CD14-positive monocyte (primary cell): ENCODE results near the gene SLC26A11. TPM values are rescaled to one million over a fixed set of nuclear protein-coding genes. Genes with fewer than 3 reads are reported as not detected.

Source experiments
- DNase-seq, 3 donors: peaks; one replicate each; pipeline ENCODE4 v3.0.0-alpha.2; 2011 to 2022
- H2AFZ ChIP-seq: 2 replicates; pipeline ENCODE4 v1.6.0; 2012; ENCODE audit warnings: mild to moderate bottlenecking, low read depth, low read length, inconsistent platforms; ENCODE audit not compliant: insufficient read depth, poor library complexity, severe bottlenecking
- H3K27ac ChIP-seq, 2 donors: 1 replicate in 1 of 2; 2 replicates in 1 of 2; pipeline ENCODE4 v1.5.1; 2012 to 2013; ENCODE audit warnings: low read length in 2 of 2, control low read depth in 1 of 2, inconsistent platforms in 1 of 2, low read depth in 1 of 2, mild to moderate bottlenecking in 1 of 2
- H3K27me3 ChIP-seq, 2 donors: one replicate each; pipeline versions ENCODE4 v1.6.0 to v1.6.1; 2011 to 2013; ENCODE audit warnings: low read length in 2 of 2; ENCODE audit not compliant: control insufficient read depth in 2 of 2, insufficient read depth in 2 of 2
- H3K36me3 ChIP-seq, 2 donors: replicated peaks in 1 of 2; 1 replicate in 1 of 2; 2 replicates in 1 of 2; pipeline versions ENCODE4 v1.5.1 to v1.6.1; 2012 to 2013; ENCODE audit warnings: low read length in 2 of 2, control low read depth in 1 of 2, inconsistent platforms in 1 of 2, mild to moderate bottlenecking in 1 of 2; ENCODE audit not compliant: insufficient read depth in 2 of 2, control insufficient read depth in 1 of 2
- H3K4me1 ChIP-seq, 2 donors: 1 replicate in 1 of 2; 2 replicates in 1 of 2; pipeline versions ENCODE4 v1.5.1 to v1.6.1; 2012 to 2013; ENCODE audit warnings: low read length in 2 of 2, control low read depth in 1 of 2, inconsistent platforms in 1 of 2, mild to moderate bottlenecking in 1 of 2, moderate library complexity in 1 of 2; ENCODE audit not compliant: insufficient read depth in 2 of 2, control insufficient read depth in 1 of 2
- H3K4me2 ChIP-seq: replicated peaks from 2 replicates; pipeline ENCODE3; 2012; ENCODE audit warnings: low read length, moderate library complexity, mild to moderate bottlenecking; ENCODE audit not compliant: poor library complexity, severe bottlenecking; ENCODE audit errors: extremely low read depth
- H3K4me3 ChIP-seq, 3 experiments: fragments of 200-600 bp in 1 of 3; sonication (generic) in 1 of 3; replicated peaks in 1 of 3; 1 replicate in 2 of 3; 2 replicates in 1 of 3; pipeline ENCODE4 v1.5.1; 2011 to 2013; ENCODE audit warnings: low read length in 3 of 3, mild to moderate bottlenecking in 3 of 3, control low read depth in 2 of 3, low read depth in 2 of 3, inconsistent platforms in 1 of 3, moderate library complexity in 1 of 3
- H3K79me2 ChIP-seq: 2 replicates; pipeline ENCODE4 v1.6.0; 2012; ENCODE audit warnings: mild to moderate bottlenecking, control low read depth, inconsistent platforms, low read length, moderate library complexity; ENCODE audit not compliant: insufficient read depth
- H3K9ac ChIP-seq: 2 replicates; pipeline ENCODE4 v1.6.0; 2017; ENCODE audit warnings: low read length, mild to moderate bottlenecking; ENCODE audit not compliant: insufficient read depth, poor library complexity, severe bottlenecking
- H3K9me3 ChIP-seq, 2 donors: replicated peaks in 1 of 2; 1 replicate in 1 of 2; 2 replicates in 1 of 2; pipeline versions ENCODE4 v1.5.1 to v1.6.1; 2012 to 2013; ENCODE audit warnings: low read length in 2 of 2, control low read depth in 1 of 2; ENCODE audit not compliant: control insufficient read depth in 1 of 2, insufficient read depth in 1 of 2
- H4K20me1 ChIP-seq: 2 replicates; pipeline ENCODE4 v1.6.0; 2012; ENCODE audit warnings: mild to moderate bottlenecking, low read length, control low read depth, moderate library complexity; ENCODE audit not compliant: insufficient read depth
- H3K27ac Mint-ChIP-seq, 7 donors: one replicate each; pipeline ENCODE4 v1.8.0; 2020; ENCODE audit warnings: mild to moderate bottlenecking in 7 of 7, mixed read lengths in 7 of 7, moderate library complexity in 6 of 7, inconsistent platforms in 2 of 7
- H3K27me3 Mint-ChIP-seq, 3 donors: one replicate each; pipeline ENCODE4 v1.8.0; 2021 to 2022; ENCODE audit warnings: low read depth in 3 of 3, mild to moderate bottlenecking in 3 of 3, mixed read lengths in 3 of 3, moderate library complexity in 3 of 3, inconsistent platforms in 1 of 3
- H3K36me3 Mint-ChIP-seq, 2 donors: one replicate each; pipeline ENCODE4 v1.8.0; 2020; ENCODE audit warnings: mixed read lengths in 2 of 2, inconsistent platforms in 1 of 2, mild to moderate bottlenecking in 1 of 2
- H3K4me1 Mint-ChIP-seq: one replicate; pipeline ENCODE4 v1.8.0; 2020; ENCODE audit warnings: mild to moderate bottlenecking, mixed read lengths
- H3K4me3 Mint-ChIP-seq, 2 donors: one replicate each; pipeline ENCODE4 v1.8.0; 2020; ENCODE audit warnings: mild to moderate bottlenecking in 2 of 2, mixed read lengths in 2 of 2, moderate library complexity in 1 of 2
- H3K9me3 Mint-ChIP-seq, 7 donors: one replicate each; pipeline ENCODE4 v1.8.0; 2020 to 2022; ENCODE audit warnings: mixed read lengths in 7 of 7, mild to moderate bottlenecking in 6 of 7, moderate library complexity in 6 of 7, inconsistent platforms in 2 of 7
- CTCF ChIP-seq: fragments of 200-600 bp; IDR thresholded peaks from one replicate; pipeline ENCODE4 v1.8.0; 2022; ENCODE audit warnings: antibody characterized with exemption, mild to moderate bottlenecking
- WGBS: methylation state at CpG from one replicate; pipeline ENCODE4 v1.1.5; 2013; ENCODE audit warnings: missing lambda C conversion rate; ENCODE audit not compliant: insufficient coverage; 5-methylcytosine and 5-hydroxymethylcytosine counted together
- intact Hi-C, 2 donors: fragments of 100-400 bp; cut with micrococcal nuclease; formaldehyde crosslinking; loops; one replicate each; pipeline versions ENCODE4 v1.15.0 to v1.15.1; 2023
- polyA plus RNA-seq, 3 donors: library from polyadenylated mRNA; depleted of rRNA in 1 of 3; unstranded in 2 of 3; stranded (reverse) in 1 of 3; fragments of 300-500 nt in 2 of 3; fragments of >200 nt in 1 of 3; fragmentation: Illumina TruSeq in 2 of 3; gene quantifications; 1 replicate in 2 of 3; 2 replicates in 1 of 3; pipeline ENCODE4 v1.2.3, GENCODE V29; 2012 to 2021

SLC26A11 gene
- polyA plus RNA-seq, 3 donors = 1.8 to 29.7 (median 2.6) TPM

- Mint-ChIP-seq H3K27ac (peak overlapping the region; percentile 93 to 99 (median 97)), H3K4me1 (peaks cover 43% of the 10 kb centered on the region), H3K4me3 (peak overlapping the region; percentile 91 to 93), H3K36me3 (peaks cover 57 to 64% of the 10 kb centered on the region in 2 donors), H3K9me3 (peaks cover 0 to 11% (median 2%) of the 10 kb centered on the region in 7 donors), H3K27me3 (peaks cover 31 to 57% (median 41%) of the 10 kb centered on the region in 3 donors)
- peak overlapping the region; percentile 100 for H3K9ac ChIP-seq
- DNase-seq = no peak
- H3K36me3 ChIP-seq = peaks cover 42 to 49% of the 10 kb centered on the region in 2 donors
- no peak overlapping the region for H2AFZ ChIP-seq
- no peaks in the 10 kb centered on the region for H3K9me3 ChIP-seq
- peak overlapping the region in 1 of 3 experiments; percentile 95 for H3K4me3 ChIP-seq
- peak overlapping the region in 1 of 2 donors; percentile 99 for H3K27ac ChIP-seq
- H3K79me2 ChIP-seq = peaks cover 32% of the 10 kb centered on the region
- H3K27me3 ChIP-seq = peaks cover 3 to 22% of the 10 kb centered on the region in 2 donors
- WGBS = 78% methylated on average over 6 of the region's 7 CpGs
- H3K4me1 ChIP-seq = peaks cover 37 to 52% of the 10 kb centered on the region in 2 donors
- peaks cover 55% of the 10 kb centered on the region for H4K20me1 ChIP-seq
- no peak for TF ChIP-seq CTCF
- intact Hi-C loops = loop anchor here in 1 of 2 donors (5.0 kb wide), 1 partner anchor 34 kb away; no protein-coding TSS in a partner anchor
- H3K4me2 ChIP-seq = peak overlapping the region; percentile 92
Measured at GRCh38 chr17:80218391-80218790, 1.8 kb upstream of the SLC26A11 start.

GRCh38 chr17:80219013-80219762 is 1.0 kb upstream of the SLC26A11 start:
- peaks cover 39 to 44% of the 10 kb centered on the region in 2 donors for H3K36me3 ChIP-seq
- peaks cover 29 to 44% of the 10 kb centered on the region in 2 donors for H3K4me1 ChIP-seq
- peak overlapping the region; percentile 100 for H3K9ac ChIP-seq
- TF ChIP-seq CTCF = no peak
- H3K27ac Mint-ChIP-seq = peak overlapping the region; percentile 93 to 99 (median 97)
- peaks cover 34 to 63% (median 44%) of the 10 kb centered on the region in 3 donors for H3K27me3 Mint-ChIP-seq
- peaks cover 3 to 25% of the 10 kb centered on the region in 2 donors for H3K27me3 ChIP-seq
- intact Hi-C loops = loop anchor here in 1 of 2 donors (5.0 kb wide), 1 partner anchor 33 kb away; no protein-coding TSS in a partner anchor
- peak overlapping the region; percentile 70 for H2AFZ ChIP-seq
- peak overlapping the region; percentile 92 for H3K4me2 ChIP-seq
- H3K4me1 Mint-ChIP-seq = peaks cover 35% of the 10 kb centered on the region
- 2% methylated on average over 9 of the region's 15 CpGs for WGBS
- peak; percentile 96 to 98 (median 98) for DNase-seq
- peaks cover 57 to 59% of the 10 kb centered on the region in 2 donors for H3K36me3 Mint-ChIP-seq
- no peaks in the 10 kb centered on the region for H3K9me3 ChIP-seq
- peak overlapping the region; percentile 91 to 93 for H3K4me3 Mint-ChIP-seq
- H3K4me3 ChIP-seq = peak overlapping the region; percentile 58 to 95 (median 86)
- H3K9me3 Mint-ChIP-seq = peaks cover 0 to 11% (median 2%) of the 10 kb centered on the region in 7 donors
- H4K20me1 ChIP-seq = peaks cover 47% of the 10 kb centered on the region
- H3K79me2 ChIP-seq = peaks cover 32% of the 10 kb centered on the region
- H3K27ac ChIP-seq = peak overlapping the region; percentile 99
